ENCODE results near the gene PLET1. TPM values are rescaled to one million over a fixed set of nuclear protein-coding genes. Genes with fewer than 3 reads are reported as not detected.
A peak's percentile ranks its signal among the peaks of the same experiment; 100 is the strongest.

The PLET1 gene
- total RNA-seq, 1 experiment from 2014 or later = not detected

DNA sequence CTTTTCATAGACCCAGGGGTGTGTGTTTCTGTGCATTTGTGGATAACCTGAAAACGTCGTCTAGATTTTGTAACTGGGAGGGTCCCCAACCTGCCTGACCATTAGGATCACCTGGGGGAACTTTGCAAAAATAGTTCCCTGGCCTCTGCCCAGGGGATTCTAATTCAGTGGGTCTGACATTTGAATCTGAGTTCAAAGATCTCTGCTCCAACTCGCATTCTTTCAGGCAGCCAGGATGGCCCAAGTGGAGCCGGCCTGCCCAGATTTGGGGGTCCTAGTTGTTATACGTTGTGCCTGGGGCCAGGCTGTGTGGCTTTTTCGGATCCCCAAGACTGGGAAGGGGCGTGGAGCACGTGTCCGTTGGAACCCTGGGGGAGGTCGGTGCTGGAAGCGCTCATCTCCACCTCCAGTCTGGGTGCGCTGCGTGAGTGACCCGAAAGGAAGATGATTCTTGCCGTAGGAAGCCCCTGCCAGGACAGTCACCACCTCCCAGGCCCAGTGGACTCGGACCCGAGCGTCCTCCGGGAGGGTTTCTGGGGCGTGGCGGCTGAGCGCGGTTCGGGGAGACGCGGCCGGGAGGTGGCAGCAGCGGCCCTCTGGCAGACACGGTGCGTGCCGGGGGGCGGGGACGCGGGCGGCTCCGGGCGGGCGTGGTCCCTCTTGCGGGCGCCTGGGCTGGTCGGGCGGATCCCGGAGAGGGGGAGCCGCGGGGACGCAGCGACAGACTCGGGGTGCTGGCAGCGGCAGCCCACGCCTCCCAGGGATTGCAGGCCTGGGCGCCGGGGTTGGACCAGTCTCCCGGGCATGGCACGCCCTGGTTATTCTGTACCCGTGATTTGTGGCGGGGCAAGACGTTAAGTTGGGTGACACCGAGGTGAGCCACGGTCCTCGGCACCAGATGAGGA, 29.2 kb upstream of the PLET1 start:
- no peaks in the 10 kb centered on the region for H3K79me2 ChIP-seq (ENCODE audit: insufficient read depth, low read length)
- H3K4me1 ChIP-seq (ENCODE audit: control insufficient read depth in 1 of 2, insufficient read depth in 2 of 2, low read length in 2 of 2) = peaks cover 2 to 25% of the 10 kb centered on the region in 2 experiments; a peak in 3 of 4 replicates
- no peak for DNase-seq (ENCODE audit: low read depth, low spot score)
- H3K9me2 ChIP-seq (ENCODE audit: insufficient read depth) = no peaks in the 10 kb centered on the region
- intact Hi-C loops (cut with micrococcal nuclease) = loop anchor here (1.0 to 10.0 kb wide), 8 partner anchors 165 to 1972 kb away; no protein-coding TSS in a partner anchor
- peak overlapping the region; percentile 94 for H2AFZ ChIP-seq (ENCODE audit: low read depth, low read length, poor library complexity, severe bottlenecking)
- H3K27me3 ChIP-seq (ENCODE audit: insufficient read depth, low read length) = no peaks in the 10 kb centered on the region
- peak overlapping the region; percentile 93 for H3K4me2 ChIP-seq (ENCODE audit: low read length)
- CTCF ChIA-PET = interaction anchor here (1.1 to 1.7 kb wide), 2 partner anchors 10 to 1000 kb away, joined by 8 to 11 read pairs; no protein-coding TSS in a partner anchor
- no peaks in the 10 kb centered on the region for H3K36me3 ChIP-seq (ENCODE audit: control insufficient read depth in 1 of 2, insufficient read depth in 2 of 2, low read length in 2 of 2)
- BruUV-seq (replicated peaks) = no TSS peak
- no peak overlapping the region for H3K27ac ChIP-seq (ENCODE audit: low read depth, low read length)
- peak overlapping the region; percentile 62 for H3K9ac ChIP-seq (ENCODE audit: low read length)
- POLR2A ChIA-PET = no interaction called here
- H3K9me3 ChIP-seq (ENCODE audit: control insufficient read depth in 1 of 2, insufficient read depth in 1 of 2, low read depth in 1 of 2, low read length in 2 of 2) = no peaks in the 10 kb centered on the region
- H3K4me3 ChIP-seq (replicated peaks in 1 of 2; ENCODE audit: low read depth in 1 of 2, low read length in 2 of 2) = peak overlapping the region; percentile 38 to 62
- no peaks in the 10 kb centered on the region for H4K20me1 ChIP-seq (ENCODE audit: insufficient read depth)
- peak; percentile 98 for ATAC-seq
- RAD21 ChIA-PET (ENCODE audit: low non-redundant PET in 1 of 2, low total read pairs in 2 of 2, uncharacterized antibody in 2 of 2, unreplicated experiment in 2 of 2) = no interaction called here
- TF ChIP-seq ZNF274 (IDR thresholded peaks at IDR 0.05; ENCODE audit: low read depth, low read length) = no peak
- peak; percentile 35; the same call in 1 of the 2 replicates for TF ChIP-seq SIN3A (IDR thresholded peaks at IDR 0.05; ENCODE audit: low read depth)
- no peak for TF ChIP-seq SRF (IDR thresholded peaks at IDR 0.05; ENCODE audit: low read depth)
- no peak for TF ChIP-seq POLR2A (IDR thresholded peaks at IDR 0.05; ENCODE audit: borderline replicate concordance, extremely low read depth, insufficient read depth, insufficient read length)
- TF ChIP-seq, protein P1, sequence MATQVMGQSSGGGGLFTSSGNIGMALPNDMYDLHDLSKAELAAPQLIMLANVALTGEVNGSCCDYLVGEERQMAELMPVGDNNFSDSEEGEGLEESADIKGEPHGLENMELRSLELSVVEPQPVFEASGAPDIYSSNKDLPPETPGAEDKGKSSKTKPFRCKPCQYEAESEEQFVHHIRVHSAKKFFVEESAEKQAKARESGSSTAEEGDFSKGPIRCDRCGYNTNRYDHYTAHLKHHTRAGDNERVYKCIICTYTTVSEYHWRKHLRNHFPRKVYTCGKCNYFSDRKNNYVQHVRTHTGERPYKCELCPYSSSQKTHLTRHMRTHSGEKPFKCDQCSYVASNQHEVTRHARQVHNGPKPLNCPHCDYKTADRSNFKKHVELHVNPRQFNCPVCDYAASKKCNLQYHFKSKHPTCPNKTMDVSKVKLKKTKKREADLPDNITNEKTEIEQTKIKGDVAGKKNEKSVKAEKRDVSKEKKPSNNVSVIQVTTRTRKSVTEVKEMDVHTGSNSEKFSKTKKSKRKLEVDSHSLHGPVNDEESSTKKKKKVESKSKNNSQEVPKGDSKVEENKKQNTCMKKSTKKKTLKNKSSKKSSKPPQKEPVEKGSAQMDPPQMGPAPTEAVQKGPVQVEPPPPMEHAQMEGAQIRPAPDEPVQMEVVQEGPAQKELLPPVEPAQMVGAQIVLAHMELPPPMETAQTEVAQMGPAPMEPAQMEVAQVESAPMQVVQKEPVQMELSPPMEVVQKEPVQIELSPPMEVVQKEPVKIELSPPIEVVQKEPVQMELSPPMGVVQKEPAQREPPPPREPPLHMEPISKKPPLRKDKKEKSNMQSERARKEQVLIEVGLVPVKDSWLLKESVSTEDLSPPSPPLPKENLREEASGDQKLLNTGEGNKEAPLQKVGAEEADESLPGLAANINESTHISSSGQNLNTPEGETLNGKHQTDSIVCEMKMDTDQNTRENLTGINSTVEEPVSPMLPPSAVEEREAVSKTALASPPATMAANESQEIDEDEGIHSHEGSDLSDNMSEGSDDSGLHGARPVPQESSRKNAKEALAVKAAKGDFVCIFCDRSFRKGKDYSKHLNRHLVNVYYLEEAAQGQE (IDR thresholded peaks at IDR 0.05; ENCODE audit: low read depth) = no peak
- no peak for TF ChIP-seq CBX3 (IDR thresholded peaks at IDR 0.05; ENCODE audit: low read depth)
- no peak for TF ChIP-seq FOSL1 (IDR thresholded peaks at IDR 0.05; ENCODE audit: low read depth)
- TF ChIP-seq ZFX (IDR thresholded peaks at IDR 0.05) = no peak
- no peak for TF ChIP-seq EZH2phosphoT487 (IDR thresholded peaks at IDR 0.05; ENCODE audit: borderline replicate concordance)
- peak; percentile 54 for TF ChIP-seq YY1 (IDR thresholded peaks at IDR 0.05; ENCODE audit: extremely low read depth, insufficient replicate concordance, low read depth, low read length)
- TF ChIP-seq POLR2AphosphoS5 (IDR thresholded peaks at IDR 0.05; ENCODE audit: low read depth, low read length) = peak; percentile 40; the same call in 1 of the 2 replicates
- TF ChIP-seq EGR1 (IDR thresholded peaks at IDR 0.05; ENCODE audit: low read depth) = no peak
- TF ChIP-seq CEBPB (IDR thresholded peaks at IDR 0.05; ENCODE audit: low read depth) = no peak
- TF ChIP-seq, protein P2, sequence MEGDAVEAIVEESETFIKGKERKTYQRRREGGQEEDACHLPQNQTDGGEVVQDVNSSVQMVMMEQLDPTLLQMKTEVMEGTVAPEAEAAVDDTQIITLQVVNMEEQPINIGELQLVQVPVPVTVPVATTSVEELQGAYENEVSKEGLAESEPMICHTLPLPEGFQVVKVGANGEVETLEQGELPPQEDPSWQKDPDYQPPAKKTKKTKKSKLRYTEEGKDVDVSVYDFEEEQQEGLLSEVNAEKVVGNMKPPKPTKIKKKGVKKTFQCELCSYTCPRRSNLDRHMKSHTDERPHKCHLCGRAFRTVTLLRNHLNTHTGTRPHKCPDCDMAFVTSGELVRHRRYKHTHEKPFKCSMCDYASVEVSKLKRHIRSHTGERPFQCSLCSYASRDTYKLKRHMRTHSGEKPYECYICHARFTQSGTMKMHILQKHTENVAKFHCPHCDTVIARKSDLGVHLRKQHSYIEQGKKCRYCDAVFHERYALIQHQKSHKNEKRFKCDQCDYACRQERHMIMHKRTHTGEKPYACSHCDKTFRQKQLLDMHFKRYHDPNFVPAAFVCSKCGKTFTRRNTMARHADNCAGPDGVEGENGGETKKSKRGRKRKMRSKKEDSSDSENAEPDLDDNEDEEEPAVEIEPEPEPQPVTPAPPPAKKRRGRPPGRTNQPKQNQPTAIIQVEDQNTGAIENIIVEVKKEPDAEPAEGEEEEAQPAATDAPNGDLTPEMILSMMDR (IDR thresholded peaks at IDR 0.05 in 2 of 3, conservative IDR thresholded peaks at IDR 0.05 in 1 of 3; ENCODE audit: borderline replicate concordance in 1 of 3, insufficient read depth in 1 of 3, low read depth in 2 of 3, low read length in 2 of 3) = peak; percentile 70 to 80 (median 74)
- TF ChIP-seq SP1 (IDR thresholded peaks at IDR 0.05; ENCODE audit: low read depth) = no peak; the same call in 1 of the 2 replicates
- peak; percentile 89 for TF ChIP-seq RAD21 (IDR thresholded peaks at IDR 0.05; ENCODE audit: low read depth)
- TF ChIP-seq JUND (IDR thresholded peaks at IDR 0.05) = no peak
- TF ChIP-seq TCF7L2 (IDR thresholded peaks at IDR 0.05; ENCODE audit: borderline replicate concordance, extremely low read depth, insufficient read depth, insufficient read length) = no peak
- TF ChIP-seq, protein P3, sequence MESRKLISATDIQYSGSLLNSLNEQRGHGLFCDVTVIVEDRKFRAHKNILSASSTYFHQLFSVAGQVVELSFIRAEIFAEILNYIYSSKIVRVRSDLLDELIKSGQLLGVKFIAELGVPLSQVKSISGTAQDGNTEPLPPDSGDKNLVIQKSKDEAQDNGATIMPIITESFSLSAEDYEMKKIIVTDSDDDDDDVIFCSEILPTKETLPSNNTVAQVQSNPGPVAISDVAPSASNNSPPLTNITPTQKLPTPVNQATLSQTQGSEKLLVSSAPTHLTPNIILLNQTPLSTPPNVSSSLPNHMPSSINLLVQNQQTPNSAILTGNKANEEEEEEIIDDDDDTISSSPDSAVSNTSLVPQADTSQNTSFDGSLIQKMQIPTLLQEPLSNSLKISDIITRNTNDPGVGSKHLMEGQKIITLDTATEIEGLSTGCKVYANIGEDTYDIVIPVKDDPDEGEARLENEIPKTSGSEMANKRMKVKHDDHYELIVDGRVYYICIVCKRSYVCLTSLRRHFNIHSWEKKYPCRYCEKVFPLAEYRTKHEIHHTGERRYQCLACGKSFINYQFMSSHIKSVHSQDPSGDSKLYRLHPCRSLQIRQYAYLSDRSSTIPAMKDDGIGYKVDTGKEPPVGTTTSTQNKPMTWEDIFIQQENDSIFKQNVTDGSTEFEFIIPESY (IDR thresholded peaks at IDR 0.05; ENCODE audit: extremely low read depth, insufficient replicate concordance, low read length) = no peak

All from HCT116 (cell line).